Thoracic aorta endothelial cell (primary cell): ENCODE data around the gene RPL22. TPM values are rescaled to one million over a fixed set of nuclear protein-coding genes. Genes with fewer than 3 reads are reported as not detected.

Experiments used
- total RNA-seq: library from RNA; depleted of rRNA; stranded (reverse); fragments of >200 nt; gene quantifications from 2 replicates; pipeline ENCODE4 v1.2.3, GENCODE V29; 2012

RPL22 gene
- 142 and 184 TPM in 2 replicates for total RNA-seq

GRCh38 chr1:6199298-6200187 is at the start of gene RPL22:
Gene RPL22 (minus strand): TSS chr1:6199595. CDS start chr1:6199573, 22 bp downstream.

GRCh38 chr1:6243993-6244392 is 44.6 kb upstream of the RPL22 start, which contains the start of gene HES3:
Gene HES3 (plus strand): TSS chr1:6244179. CDS start chr1:6244366, 187 bp downstream.

GRCh38 chr1:6205849-6206519 is 6.6 kb upstream of the RPL22 start, which contains the start of gene RNF207:
Gene RNF207 (plus strand): TSS chr1:6206119. CDS start chr1:6206536, 417 bp downstream.

GRCh38 chr1:6180268-6180706 is 19.1 kb downstream of the RPL22 start, which contains the start of gene CHD5:
Gene CHD5 (minus strand): TSS chr1:6180321. CDS start chr1:6180023, 298 bp downstream.

Other genes starting within 250 kb of the RPL22 start
- gene NPHP4, start 207.2 kb downstream of the RPL22 start, total RNA-seq: 5.1 and 7.4 TPM in 2 replicates
- gene KCNAB2, start 153.7 kb downstream of the RPL22 start, total RNA-seq: 2.1 and 4.7 TPM in 2 replicates
- gene CHD5, start 19.3 kb downstream of the RPL22 start, total RNA-seq: under 0.01 and 0.07 TPM in 2 replicates
- gene RNF207, start 6.5 kb upstream of the RPL22 start, total RNA-seq: 6.5 and 17.6 TPM in 2 replicates
- 73.3 and 87.0 TPM in 2 replicates for gene ICMT, start 36.4 kb upstream of the RPL22 start, total RNA-seq
- not detected in 2 replicates for gene HES3, start 44.6 kb upstream of the RPL22 start, total RNA-seq
- gene GPR153, start 61.5 kb upstream of the RPL22 start, total RNA-seq: 1.1 and 1.5 TPM in 2 replicates
- 54.7 and 68.6 TPM in 2 replicates for gene ACOT7, start 194.2 kb upstream of the RPL22 start, total RNA-seq
- 32.6 and 40.6 TPM in 2 replicates for gene HES2, start 220.3 kb upstream of the RPL22 start, total RNA-seq
- gene ESPN, start 225.2 kb upstream of the RPL22 start, total RNA-seq: 0.65 and 1.1 TPM in 2 replicates